Endothelial cell of umbilical vein (primary cell): ENCODE data around the gene TEX48.

Experiments used
- EZH2 ChIP-seq: IDR thresholded peaks from 2 replicates; pipeline ENCODE4 v1.6.1; 2012; ENCODE audit warnings: borderline replicate concordance, low read depth, mild to moderate bottlenecking, moderate library complexity, low read length, inconsistent platforms; ENCODE audit not compliant: severe bottlenecking
- GATA2 ChIP-seq: IDR thresholded peaks from 2 replicates; pipeline ENCODE4 v1.7.0; 2011; ENCODE audit warnings: low read depth, mild to moderate bottlenecking, moderate library complexity, mixed read lengths, low read length; ENCODE audit not compliant: insufficient read length, insufficient read depth
- JUN ChIP-seq: IDR thresholded peaks from 2 replicates; pipeline ENCODE4 v1.6.1; 2011; ENCODE audit warnings: borderline replicate concordance, low read depth; ENCODE audit not compliant: insufficient read length, insufficient read depth
- MYC ChIP-seq: IDR thresholded peaks from one replicate; pipeline ENCODE4 v1.6.1; 2011; ENCODE audit warnings: mild to moderate bottlenecking, low read depth, low read length
- POLR2A ChIP-seq: IDR thresholded peaks from 2 replicates; pipeline ENCODE4 v1.6.1; 2012; ENCODE audit warnings: low read depth, mild to moderate bottlenecking, control low read depth, low read length
- POLR2AphosphoS5 ChIP-seq: IDR thresholded peaks from 2 replicates; pipeline ENCODE4 v1.6.1; 2012; ENCODE audit warnings: low read depth, mild to moderate bottlenecking, control low read depth, low read length, moderate library complexity; ENCODE audit not compliant: insufficient read depth
- TF ChIP-seq, protein P1 (sequence below), 2 donors: IDR thresholded peaks; 1 replicate in 1 of 2; 2 replicates in 1 of 2; pipeline ENCODE4 v1.5.1; 2011; ENCODE audit warnings: low read length in 2 of 2, mild to moderate bottlenecking in 2 of 2, moderate library complexity in 2 of 2, control low read depth in 1 of 2, inconsistent platforms in 1 of 2, low read depth in 1 of 2; ENCODE audit not compliant: insufficient read depth in 1 of 2; ENCODE audit errors: extremely low read depth in 1 of 2

- TF ChIP-seq JUN (no peak), GATA2 (no peak), POLR2AphosphoS5 (no peak), POLR2A (no peak), EZH2 (no peak), MYC (no peak)
- TF ChIP-seq, protein P1, sequence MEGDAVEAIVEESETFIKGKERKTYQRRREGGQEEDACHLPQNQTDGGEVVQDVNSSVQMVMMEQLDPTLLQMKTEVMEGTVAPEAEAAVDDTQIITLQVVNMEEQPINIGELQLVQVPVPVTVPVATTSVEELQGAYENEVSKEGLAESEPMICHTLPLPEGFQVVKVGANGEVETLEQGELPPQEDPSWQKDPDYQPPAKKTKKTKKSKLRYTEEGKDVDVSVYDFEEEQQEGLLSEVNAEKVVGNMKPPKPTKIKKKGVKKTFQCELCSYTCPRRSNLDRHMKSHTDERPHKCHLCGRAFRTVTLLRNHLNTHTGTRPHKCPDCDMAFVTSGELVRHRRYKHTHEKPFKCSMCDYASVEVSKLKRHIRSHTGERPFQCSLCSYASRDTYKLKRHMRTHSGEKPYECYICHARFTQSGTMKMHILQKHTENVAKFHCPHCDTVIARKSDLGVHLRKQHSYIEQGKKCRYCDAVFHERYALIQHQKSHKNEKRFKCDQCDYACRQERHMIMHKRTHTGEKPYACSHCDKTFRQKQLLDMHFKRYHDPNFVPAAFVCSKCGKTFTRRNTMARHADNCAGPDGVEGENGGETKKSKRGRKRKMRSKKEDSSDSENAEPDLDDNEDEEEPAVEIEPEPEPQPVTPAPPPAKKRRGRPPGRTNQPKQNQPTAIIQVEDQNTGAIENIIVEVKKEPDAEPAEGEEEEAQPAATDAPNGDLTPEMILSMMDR (IDR thresholded peaks at IDR 0.05; ENCODE audit: extremely low read depth in 1 of 2, insufficient read depth in 1 of 2, low read depth in 1 of 2, low read length in 2 of 2): no peak
Observed at GRCh38 chr9:114693248-114693855, 11.4 kb upstream of the TEX48 start.
